Measurements from ENCODE around the gene CDK13. TPM values are rescaled to one million over a fixed set of nuclear protein-coding genes. Genes with fewer than 3 reads are reported as not detected.
"Not testable (repeated sequence)": the region's sequence is repeated elsewhere in the genome, so short reads cannot be mapped to it uniquely, and the experiment has no call there.

The CDK13 gene
- total RNA-seq, 1 experiment from 2014 or later = 34.9 TPM

GRCh38 chr7:40115936-40116335, 165.9 kb downstream of the CDK13 start:
- Histone ChIP-seq H3K4me2 (ENCODE audit: low read length) (no peak overlapping the region), H3K27me3 (ENCODE audit: low read length) (no peaks in the 10 kb centered on the region), H2AFZ (ENCODE audit: low read length) (no peak overlapping the region), H3K9me3 (ENCODE audit: low read length) (no peaks in the 10 kb centered on the region), H3K9ac (ENCODE audit: low read length) (no peak overlapping the region), H3K27ac (ENCODE audit: low read length) (no peak overlapping the region), H3K79me2 (ENCODE audit: low read length) (no peaks in the 10 kb centered on the region), H4K20me1 (ENCODE audit: low read length) (no peaks in the 10 kb centered on the region), H3K9me2 (replicated peaks; ENCODE audit: low read length) (no peaks in the 10 kb centered on the region), H3K4me1 (ENCODE audit: insufficient read depth, low read length) (peaks cover 14% of the 10 kb centered on the region), H3K4me3 (ENCODE audit: low read length) (no peak overlapping the region), H3K36me3 (ENCODE audit: low read depth, low read length) (no peaks in the 10 kb centered on the region), H3F3A (ENCODE audit: low read length, unreplicated experiment) (no peaks in the 10 kb centered on the region)
- BruUV-seq (replicated peaks) = no TSS peak
- intact Hi-C loops (cut with micrococcal nuclease) = no loop called here
- ChIA-PET POLR2A (ENCODE audit: unreplicated experiment) (no interaction called here), CTCF (no interaction called here)
- DNase-seq (no peak), ATAC-seq (no peak)
- no peak for TF ChIP-seq EZH2 (IDR thresholded peaks at IDR 0.05; ENCODE audit: low read length, unreplicated experiment)

GRCh38 chr7:40117199-40117598, 167.1 kb downstream of the CDK13 start:
- ATAC-seq = peak; percentile 87
- H3K9me3 ChIP-seq (ENCODE audit: low read length); H3K79me2 ChIP-seq (ENCODE audit: low read length); H3K9ac ChIP-seq (ENCODE audit: low read length); POLR2A ChIA-PET (ENCODE audit: unreplicated experiment); H2AFZ ChIP-seq (ENCODE audit: low read length); H3K9me2 ChIP-seq (replicated peaks; ENCODE audit: low read length); intact Hi-C loops (cut with micrococcal nuclease); H3F3A ChIP-seq (ENCODE audit: low read length, unreplicated experiment); H3K4me3 ChIP-seq (ENCODE audit: low read length); H4K20me1 ChIP-seq (ENCODE audit: low read length); H3K27me3 ChIP-seq (ENCODE audit: low read length); CTCF ChIA-PET; H3K36me3 ChIP-seq (ENCODE audit: low read depth, low read length); BruUV-seq (replicated peaks): not testable (repeated sequence)
- Histone ChIP-seq H3K4me2 (ENCODE audit: low read length) (peak overlapping the region; percentile 50), H3K4me1 (ENCODE audit: insufficient read depth, low read length) (peaks cover 14% of the 10 kb centered on the region), H3K27ac (ENCODE audit: low read length) (0 out of 2 replicates have a peak overlapping the region, but pooled peaks have one; percentile 8)
- peak; percentile 75 for DNase-seq

GRCh38 chr7:40118201-40118600, 168.1 kb downstream of the CDK13 start:
- ATAC-seq; CTCF ChIA-PET; H3K4me3 ChIP-seq (ENCODE audit: low read length); H3K9me3 ChIP-seq (ENCODE audit: low read length); H3K27ac ChIP-seq (ENCODE audit: low read length); H3K9me2 ChIP-seq (replicated peaks; ENCODE audit: low read length); DNase-seq; H3F3A ChIP-seq (ENCODE audit: low read length, unreplicated experiment); H3K27me3 ChIP-seq (ENCODE audit: low read length); intact Hi-C loops (cut with micrococcal nuclease); BruUV-seq (replicated peaks); H3K9ac ChIP-seq (ENCODE audit: low read length); H3K79me2 ChIP-seq (ENCODE audit: low read length); H4K20me1 ChIP-seq (ENCODE audit: low read length); POLR2A ChIA-PET (ENCODE audit: unreplicated experiment); H3K36me3 ChIP-seq (ENCODE audit: low read depth, low read length); H3K4me2 ChIP-seq (ENCODE audit: low read length); H2AFZ ChIP-seq (ENCODE audit: low read length): not testable (repeated sequence)
- peaks cover 14% of the 10 kb centered on the region for H3K4me1 ChIP-seq (ENCODE audit: insufficient read depth, low read length)

GRCh38 chr7:40120020-40120419, 170.0 kb downstream of the CDK13 start:
- no peak for DNase-seq
- Histone ChIP-seq H3K27me3 (ENCODE audit: low read length) (no peaks in the 10 kb centered on the region), H3K4me3 (ENCODE audit: low read length) (no peak overlapping the region), H3K9me2 (replicated peaks; ENCODE audit: low read length) (no peaks in the 10 kb centered on the region), H4K20me1 (ENCODE audit: low read length) (no peaks in the 10 kb centered on the region), H3K9me3 (ENCODE audit: low read length) (no peaks in the 10 kb centered on the region), H3K27ac (ENCODE audit: low read length) (no peak overlapping the region), H3K4me1 (ENCODE audit: insufficient read depth, low read length) (peaks cover 14% of the 10 kb centered on the region), H3K36me3 (ENCODE audit: low read depth, low read length) (no peaks in the 10 kb centered on the region), H3F3A (ENCODE audit: low read length, unreplicated experiment) (no peaks in the 10 kb centered on the region), H3K9ac (ENCODE audit: low read length) (no peak overlapping the region), H2AFZ (ENCODE audit: low read length) (no peak overlapping the region), H3K79me2 (ENCODE audit: low read length) (no peaks in the 10 kb centered on the region), H3K4me2 (ENCODE audit: low read length) (no peak overlapping the region)
- intact Hi-C loops (cut with micrococcal nuclease) = no loop called here
- CTCF ChIA-PET = no interaction called here
- BruUV-seq (replicated peaks) = no TSS peak
- no peak for ATAC-seq
- POLR2A ChIA-PET (ENCODE audit: unreplicated experiment) = no interaction called here
- no peak for TF ChIP-seq CTCF (conservative IDR thresholded peaks at IDR 0.05; ENCODE audit: low read depth, low read length)
- TF ChIP-seq EZH2phosphoT487 (IDR thresholded peaks at IDR 0.05; ENCODE audit: borderline replicate concordance, low read length) = no peak

- H3K4me1 ChIP-seq (ENCODE audit: insufficient read depth, low read length); H3K9me3 ChIP-seq (ENCODE audit: low read length); BruUV-seq (replicated peaks); H3F3A ChIP-seq (ENCODE audit: low read length, unreplicated experiment); H3K4me3 ChIP-seq (ENCODE audit: low read length); intact Hi-C loops (cut with micrococcal nuclease); H3K27ac ChIP-seq (ENCODE audit: low read length); H3K9me2 ChIP-seq (replicated peaks; ENCODE audit: low read length); POLR2A ChIA-PET (ENCODE audit: unreplicated experiment); H3K4me2 ChIP-seq (ENCODE audit: low read length); DNase-seq; H3K27me3 ChIP-seq (ENCODE audit: low read length); H3K79me2 ChIP-seq (ENCODE audit: low read length); H3K36me3 ChIP-seq (ENCODE audit: low read depth, low read length); H2AFZ ChIP-seq (ENCODE audit: low read length); H4K20me1 ChIP-seq (ENCODE audit: low read length); ATAC-seq; H3K9ac ChIP-seq (ENCODE audit: low read length): not testable (repeated sequence)
- CTCF ChIA-PET = interaction anchor here (0.7 kb wide), 1 partner anchor 11 kb away, joined by 8 read pairs; no protein-coding TSS in a partner anchor
These were observed 172.3 kb downstream of the CDK13 start for GRCh38 chr7:40122100-40122939.
